ENCODE measurements around the gene C3orf18. TPM values are rescaled to one million over a fixed set of nuclear protein-coding genes. Genes with fewer than 3 reads are reported as not detected.
A peak's percentile ranks its signal among the peaks of the same experiment; 100 is the strongest.

The C3orf18 gene
- total RNA-seq, 4 donors from 2014 or later = 12.6 to 27.4 (median 15.4) TPM

- Histone ChIP-seq H3K4me1 (peaks cover 39 to 46% of the 10 kb centered on the region in 2 donors), H3K27ac (peak within 1 kb of the TSS; percentile 88 to 97 (median 92)), H3K36me3 (no peaks in the 10 kb centered on the region), H3K4me3 (peak within 1 kb of the TSS; percentile 81 to 92 (median 86)), H3K27me3 (no peaks in the 10 kb centered on the region), H3K9me3 (no peaks in the 10 kb centered on the region)
- in situ Hi-C loops (cut with MboI; ENCODE audit: low sequenced_read_pairs in 4 of 4) (no loop called here), intact Hi-C loops (cut with DNase I; ENCODE audit: low total_unique reads) (loop anchor here (1.0 to 10.0 kb wide), 4 partner anchors 47 to 930 kb away; partner anchors contain the start of genes DOCK3 and TMEM115)
- ATAC-seq (peak; percentile 77 to 78), DNase-seq (peak; percentile 97)
- peak; percentile 73 to 78 for TF ChIP-seq POLR2A (IDR thresholded peaks at IDR 0.05)
- peak in 3 of 5 experiments; percentile 11 to 20 (median 11) for TF ChIP-seq CTCF (IDR thresholded peaks at IDR 0.05 in 4 of 5, conservative IDR thresholded peaks at IDR 0.05 in 1 of 5)
Observed at GRCh38 chr3:50568947-50569749, 1.6 kb upstream of the C3orf18 start, which contains the start of gene HEMK1. Gene HEMK1, plus strand, starts transcription at chr3:50569522. Its CDS starts 1,583 bp downstream, at chr3:50571105.

- H3K27ac ChIP-seq = peak overlapping the region; percentile 88 to 97 (median 92)
- ATAC-seq (peak; percentile 4 to 15), DNase-seq (peak; percentile 35 to 54)
- peak overlapping the region; percentile 81 to 92 (median 86) for H3K4me3 ChIP-seq
- H3K36me3 ChIP-seq = no peaks in the 10 kb centered on the region
- peaks cover 31 to 39% of the 10 kb centered on the region in 2 donors for H3K4me1 ChIP-seq
- H3K9me3 ChIP-seq = no peaks in the 10 kb centered on the region
- TF ChIP-seq POLR2A (IDR thresholded peaks at IDR 0.05) (no peak), CTCF (IDR thresholded peaks at IDR 0.05 in 4 of 5, conservative IDR thresholded peaks at IDR 0.05 in 1 of 5) (no peak)
- intact Hi-C loops (cut with DNase I; ENCODE audit: low total_unique reads) = loop anchor here (5.0 to 10.0 kb wide), 2 partner anchors 108 to 210 kb away; partner anchors contain the start of genes DOCK3 and TMEM115
- in situ Hi-C loops (cut with MboI; ENCODE audit: low sequenced_read_pairs in 4 of 4) = no loop called here
- H3K27me3 ChIP-seq = no peaks in the 10 kb centered on the region
Observed at GRCh38 chr3:50567011-50567385, 549 bp downstream of the C3orf18 start.

GRCh38 chr3:50564321-50564720, 3.2 kb downstream of the C3orf18 start:
- no peak for TF ChIP-seq CTCF (IDR thresholded peaks at IDR 0.05 in 4 of 5, conservative IDR thresholded peaks at IDR 0.05 in 1 of 5)
- TF ChIP-seq POLR2A (IDR thresholded peaks at IDR 0.05) = no peak

GRCh38 chr3:50563867-50564266, 3.7 kb downstream of the C3orf18 start:
- no peaks in the 10 kb centered on the region for H3K9me3 ChIP-seq
- in situ Hi-C loops (cut with MboI; ENCODE audit: low sequenced_read_pairs in 4 of 4) = no loop called here
- H3K36me3 ChIP-seq = no peaks in the 10 kb centered on the region
- intact Hi-C loops (cut with DNase I; ENCODE audit: low total_unique reads) = loop anchor here (10.0 kb wide), 1 partner anchor 111 kb away; the partner anchor contains the start of gene DOCK3
- H3K4me1 ChIP-seq = peaks cover 22 to 25% of the 10 kb centered on the region in 2 donors
- TF ChIP-seq CTCF (IDR thresholded peaks at IDR 0.05 in 4 of 5, conservative IDR thresholded peaks at IDR 0.05 in 1 of 5) = no peak
- TF ChIP-seq POLR2A (IDR thresholded peaks at IDR 0.05) = no peak
- ATAC-seq = no peak
- no peak for DNase-seq
- H3K27me3 ChIP-seq = no peaks in the 10 kb centered on the region
- H3K27ac ChIP-seq = no peak overlapping the region
- H3K4me3 ChIP-seq = no peak overlapping the region

More at GRCh38 chr3:50564321-50564720, 3.2 kb downstream of the C3orf18 start:
- ATAC-seq = no peak
- H3K9me3 ChIP-seq = no peaks in the 10 kb centered on the region
- peaks cover 22 to 25% of the 10 kb centered on the region in 2 donors for H3K4me1 ChIP-seq
- in situ Hi-C loops (cut with MboI; ENCODE audit: low sequenced_read_pairs in 4 of 4) (no loop called here), intact Hi-C loops (cut with DNase I; ENCODE audit: low total_unique reads) (loop anchor here (10.0 kb wide), 1 partner anchor 110 kb away; the partner anchor contains the start of gene DOCK3)
- no peak for DNase-seq
- no peak overlapping the region for H3K27ac ChIP-seq
- H3K36me3 ChIP-seq = no peaks in the 10 kb centered on the region
- H3K4me3 ChIP-seq = no peak overlapping the region
- H3K27me3 ChIP-seq = no peaks in the 10 kb centered on the region
